HG02840 (cell line): Measurements from ENCODE around the gene CD44.

ENCODE experiments used
- ATAC-seq: cut with Tn5 transposase; IDR thresholded peaks from one replicate; pipeline ENCODE4 v1.9.1; 2021; ENCODE audit warnings: mild to moderate bottlenecking, moderate library complexity, moderate number of reproducible peaks; ENCODE audit not compliant: unreplicated experiment, low FRiP score

CD44 gene

GRCh38 chr11:35136311-35136710 lies 2.7 kb upstream of the CD44 start:
- no peak for ATAC-seq

DNA sequence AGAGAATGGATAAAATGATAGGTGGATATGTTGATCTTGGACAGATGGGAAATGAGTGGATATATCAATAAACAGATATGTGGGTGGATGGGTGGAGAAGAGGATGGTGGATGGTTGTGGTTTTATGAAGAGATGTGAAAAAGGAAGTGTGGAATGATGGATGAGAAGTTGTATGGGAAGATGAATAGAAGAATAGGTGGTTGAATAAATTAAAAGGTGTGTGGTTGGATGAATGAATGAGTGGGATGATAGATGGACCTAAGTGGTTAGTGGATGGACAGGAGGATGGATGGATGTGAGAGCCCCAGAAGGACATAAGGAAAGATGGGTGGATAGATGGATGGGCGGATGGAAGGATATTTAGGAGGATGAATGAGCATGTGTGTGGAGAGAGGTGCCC lies 913 bp upstream of the CD44 start:
- ATAC-seq: no peak

- ATAC-seq: no peak
Measured at GRCh38 chr11:35138606-35138942, 397 bp upstream of the CD44 start.

DNA sequence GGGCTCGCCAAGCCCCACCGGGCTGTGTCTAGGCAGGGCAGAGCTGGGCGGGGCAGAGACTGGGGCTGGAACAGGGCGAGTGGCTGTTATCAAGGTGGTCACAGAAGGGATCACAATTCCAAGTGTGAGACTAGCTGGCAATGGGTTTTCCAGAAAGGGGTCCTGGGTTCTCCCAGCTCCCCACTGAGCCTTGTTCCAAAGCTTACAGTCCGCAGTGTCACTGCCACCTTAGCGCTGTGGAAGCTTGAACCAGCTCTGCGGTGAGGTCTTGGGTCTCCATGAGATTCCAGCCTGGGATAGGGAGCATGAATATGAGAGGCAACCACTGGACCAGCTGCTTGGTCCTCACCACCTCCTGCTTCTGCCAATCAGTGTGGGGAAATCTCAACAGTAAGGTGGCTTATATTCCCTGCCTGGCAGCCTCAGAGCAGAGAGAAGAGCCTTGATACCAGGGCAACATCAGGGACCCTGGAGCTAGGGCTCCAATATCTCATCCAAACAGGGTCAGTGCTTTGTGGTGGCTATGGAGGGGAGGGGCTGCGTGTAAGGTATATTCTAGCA lies 831 bp downstream of the CD44 start:
- ATAC-seq: no peak

- no peak for ATAC-seq
Measured at GRCh38 chr11:35141071-35141470, 2.1 kb downstream of the CD44 start.

DNA sequence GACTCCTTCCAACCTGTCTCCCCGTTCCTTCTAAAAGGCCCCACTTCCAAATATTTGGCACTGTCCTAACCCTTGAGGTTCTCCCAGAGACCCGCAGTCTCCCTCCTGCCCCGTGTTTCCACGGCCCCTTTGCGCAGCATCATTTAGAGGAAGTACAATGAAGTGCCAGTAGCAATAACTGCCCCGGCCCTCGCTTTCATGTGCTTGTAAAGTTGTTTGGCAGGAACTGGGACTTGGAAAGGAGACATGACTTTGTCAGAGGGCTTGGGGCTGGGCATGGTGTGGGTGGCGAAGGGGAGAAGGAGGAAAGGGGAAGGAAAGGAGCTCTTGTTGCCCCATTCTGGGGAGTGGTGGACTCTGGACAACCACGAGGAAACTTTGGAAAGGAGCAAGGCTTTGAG lies 2.6 kb downstream of the CD44 start:
- ATAC-seq: no peak

- ATAC-seq: no peak
Measured at GRCh38 chr11:35142481-35143075, 3.6 kb downstream of the CD44 start.

DNA sequence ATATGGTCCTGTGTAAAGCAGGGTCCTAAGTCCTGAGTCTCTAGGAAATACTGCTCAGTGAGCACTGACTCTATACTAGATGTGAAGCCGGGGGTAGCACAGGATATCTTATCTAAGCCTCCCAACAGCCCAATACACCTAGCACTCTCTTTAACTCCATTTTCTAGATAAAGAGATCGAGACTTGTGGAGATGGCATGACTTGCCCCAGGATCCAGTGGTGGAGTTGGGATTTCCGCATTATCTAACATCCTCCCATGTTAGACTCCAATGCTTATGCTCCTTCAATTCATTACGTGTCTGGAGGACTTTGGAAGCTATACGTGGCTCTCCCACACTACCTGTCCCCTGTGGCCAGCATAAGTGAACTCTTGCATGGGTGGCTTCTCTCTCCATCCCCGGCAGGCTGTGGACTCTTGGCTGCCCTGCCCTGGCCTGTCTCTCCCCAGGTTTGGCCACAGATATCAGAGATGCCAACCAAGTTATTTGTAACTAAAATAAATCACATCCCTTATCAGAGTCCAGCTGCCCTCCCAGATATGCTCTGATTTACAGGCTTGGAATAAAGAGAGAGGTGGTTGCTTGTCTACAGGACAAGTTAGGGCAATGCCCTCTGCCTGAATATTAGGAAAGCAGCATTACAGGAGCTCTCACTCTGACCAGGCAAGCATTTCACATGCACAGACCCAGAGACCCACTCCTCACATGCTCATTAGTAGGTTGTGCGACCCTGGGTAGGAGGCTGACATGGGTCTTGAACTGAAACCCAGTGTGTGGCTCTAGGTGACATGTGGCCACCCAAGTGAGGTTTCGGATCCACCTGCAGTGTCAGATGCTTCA lies 4.5 kb downstream of the CD44 start:
- ATAC-seq: no peak

GRCh38 chr11:35144136-35144741 lies 5.3 kb downstream of the CD44 start:
- peak; percentile 46 for ATAC-seq

- ATAC-seq: no peak
Measured at GRCh38 chr11:35144806-35145205, 5.8 kb downstream of the CD44 start.

DNA sequence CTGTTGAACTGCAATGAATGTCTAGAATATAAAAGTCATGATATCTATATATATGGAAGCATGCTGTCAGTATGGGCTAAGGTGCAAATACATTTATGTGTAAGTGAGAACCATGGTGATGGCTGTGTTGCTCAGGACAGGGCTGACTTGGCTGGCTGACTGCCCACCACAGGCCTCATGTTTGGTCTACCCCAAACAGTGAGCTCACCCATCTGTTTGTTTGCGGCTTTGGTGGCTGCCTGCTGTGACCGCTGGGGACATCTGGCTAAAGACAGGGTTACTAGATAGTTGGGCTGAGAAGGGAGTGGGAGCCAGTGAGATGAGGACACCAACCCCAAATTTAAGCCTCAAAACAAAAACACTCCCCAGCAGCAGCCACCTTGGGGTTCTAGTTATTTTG lies 6.3 kb downstream of the CD44 start:
- peak; percentile 46 for ATAC-seq

GRCh38 chr11:35146074-35146521 lies 7.1 kb downstream of the CD44 start:
- ATAC-seq: peak; percentile 33

- ATAC-seq: no peak
Measured at GRCh38 chr11:35146711-35147110, 7.7 kb downstream of the CD44 start.

DNA sequence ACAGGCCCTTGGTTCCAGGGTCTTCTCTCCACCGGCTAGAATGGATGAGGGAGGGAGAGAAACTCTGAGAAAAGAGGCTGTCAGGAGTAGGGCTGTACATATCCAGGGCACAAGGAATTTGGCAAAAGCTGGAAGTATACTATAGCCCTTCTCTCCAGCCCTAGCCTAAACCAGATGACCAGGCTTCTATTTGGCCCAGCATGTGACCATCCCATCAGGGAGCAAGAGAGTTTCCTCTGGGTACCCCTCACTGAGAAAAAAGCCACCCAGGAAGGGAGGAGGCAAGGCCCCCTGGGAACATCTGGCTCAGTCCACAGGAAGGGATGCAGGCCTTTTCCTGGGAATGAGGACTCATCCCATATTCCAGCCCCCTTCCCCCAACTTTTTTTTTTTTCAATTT lies 8.3 kb downstream of the CD44 start:
- no peak for ATAC-seq

DNA sequence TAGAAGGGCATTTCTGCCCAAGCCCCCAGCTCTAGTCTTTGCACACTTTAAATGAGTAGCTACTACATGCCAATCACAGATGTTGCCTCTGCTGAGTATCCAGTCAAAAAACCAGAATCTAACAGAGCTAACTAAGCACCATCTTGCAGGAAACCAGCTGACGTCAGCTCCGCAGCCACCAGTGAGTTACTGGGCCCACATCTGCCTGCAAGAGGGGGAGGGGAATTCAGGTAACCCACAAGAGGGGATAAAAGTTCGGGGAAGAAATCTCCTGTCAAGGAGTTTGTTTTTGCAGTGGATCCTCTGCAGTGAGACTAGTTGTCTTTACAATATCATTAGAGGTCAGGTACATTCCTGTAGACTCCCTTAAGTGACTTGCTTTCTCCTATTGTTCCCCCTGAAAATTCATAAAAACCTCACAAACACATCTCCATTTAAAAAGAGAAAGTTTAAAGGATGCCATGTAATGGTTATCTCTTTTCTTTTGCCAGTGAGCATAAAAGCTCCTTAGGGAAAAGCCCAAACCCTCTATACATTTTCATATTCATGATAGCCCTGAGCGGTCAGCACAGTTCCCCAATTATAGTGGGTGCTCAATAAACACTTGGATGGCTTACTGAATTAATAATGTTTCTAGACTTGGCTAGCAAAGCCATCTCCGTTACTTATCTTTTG lies 9.3 kb downstream of the CD44 start:
- no peak for ATAC-seq

DNA sequence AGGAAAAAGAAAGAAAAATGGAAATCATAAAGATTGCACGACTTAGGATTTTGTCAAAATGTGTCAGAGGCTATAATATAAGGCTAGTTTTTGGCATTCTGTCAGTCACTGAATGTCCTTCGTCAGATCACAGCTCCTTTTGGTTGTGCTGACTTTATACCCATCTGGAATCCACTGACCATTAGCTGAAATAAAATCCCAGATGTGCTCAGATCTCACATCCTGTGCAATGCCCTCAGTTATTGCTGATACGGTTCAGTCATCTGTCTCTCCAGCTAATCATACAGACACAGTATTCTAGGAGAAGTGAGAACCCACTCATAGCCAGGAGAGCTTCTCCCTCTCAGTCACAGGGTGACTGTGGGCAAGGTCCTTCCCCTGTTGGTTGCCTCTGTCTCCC lies 11.5 kb downstream of the CD44 start:
- ATAC-seq: no peak

GRCh38 chr11:35151241-35151640 lies 12.3 kb downstream of the CD44 start:
- ATAC-seq: no peak

GRCh38 chr11:35151683-35152280 lies 12.8 kb downstream of the CD44 start:
- no peak for ATAC-seq

DNA sequence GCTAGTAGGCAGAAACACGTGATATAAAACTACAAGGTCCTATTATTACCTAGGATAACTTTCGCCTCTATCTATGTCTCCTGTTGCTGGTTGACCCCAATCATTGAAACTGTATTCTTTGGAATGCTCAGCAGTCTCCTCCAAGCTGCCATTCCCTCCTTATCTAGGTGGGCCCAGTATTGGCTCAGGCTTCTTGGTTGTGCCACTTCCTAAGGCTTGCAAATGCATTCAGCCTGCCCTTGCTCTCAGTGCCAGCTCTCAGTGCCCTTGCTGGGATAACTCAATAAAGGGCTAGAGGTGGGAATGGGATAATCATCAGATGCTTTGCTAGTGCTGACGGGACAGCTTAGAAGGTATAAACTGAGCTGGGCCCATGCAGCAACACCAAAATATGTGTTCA lies 13.6 kb downstream of the CD44 start:
- no peak for ATAC-seq

GRCh38 chr11:35153280-35153679 lies 14.3 kb downstream of the CD44 start:
- no peak for ATAC-seq

DNA sequence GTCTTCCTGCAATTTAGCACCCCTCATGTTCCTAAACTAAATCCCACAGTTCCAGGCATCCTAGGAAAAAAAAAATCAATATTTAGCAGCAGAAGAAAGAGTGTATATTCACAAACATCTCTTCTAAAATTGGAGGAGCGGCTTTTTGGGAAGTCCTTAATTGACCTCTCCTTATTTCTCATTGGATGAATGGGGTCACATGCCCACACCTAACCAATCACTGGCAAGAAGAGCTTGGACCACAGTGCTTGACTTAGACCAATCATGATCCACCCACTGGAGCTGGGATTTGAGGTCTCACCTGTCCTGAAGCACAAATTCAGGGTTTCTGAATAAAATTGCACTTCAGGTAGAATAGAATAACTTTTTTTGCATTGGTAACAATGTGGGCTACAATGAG lies 16.0 kb downstream of the CD44 start:
- no peak for ATAC-seq
